Nucleus accumbens (tissue), 56 donors: ENCODE results near the gene RNF215.

Experiments
- DNase-seq, 56 donors: peaks; one replicate each; lab custom pipeline; 2025; lab: John Stamatoyannopoulos, UW

Gene RNF215

DNA sequence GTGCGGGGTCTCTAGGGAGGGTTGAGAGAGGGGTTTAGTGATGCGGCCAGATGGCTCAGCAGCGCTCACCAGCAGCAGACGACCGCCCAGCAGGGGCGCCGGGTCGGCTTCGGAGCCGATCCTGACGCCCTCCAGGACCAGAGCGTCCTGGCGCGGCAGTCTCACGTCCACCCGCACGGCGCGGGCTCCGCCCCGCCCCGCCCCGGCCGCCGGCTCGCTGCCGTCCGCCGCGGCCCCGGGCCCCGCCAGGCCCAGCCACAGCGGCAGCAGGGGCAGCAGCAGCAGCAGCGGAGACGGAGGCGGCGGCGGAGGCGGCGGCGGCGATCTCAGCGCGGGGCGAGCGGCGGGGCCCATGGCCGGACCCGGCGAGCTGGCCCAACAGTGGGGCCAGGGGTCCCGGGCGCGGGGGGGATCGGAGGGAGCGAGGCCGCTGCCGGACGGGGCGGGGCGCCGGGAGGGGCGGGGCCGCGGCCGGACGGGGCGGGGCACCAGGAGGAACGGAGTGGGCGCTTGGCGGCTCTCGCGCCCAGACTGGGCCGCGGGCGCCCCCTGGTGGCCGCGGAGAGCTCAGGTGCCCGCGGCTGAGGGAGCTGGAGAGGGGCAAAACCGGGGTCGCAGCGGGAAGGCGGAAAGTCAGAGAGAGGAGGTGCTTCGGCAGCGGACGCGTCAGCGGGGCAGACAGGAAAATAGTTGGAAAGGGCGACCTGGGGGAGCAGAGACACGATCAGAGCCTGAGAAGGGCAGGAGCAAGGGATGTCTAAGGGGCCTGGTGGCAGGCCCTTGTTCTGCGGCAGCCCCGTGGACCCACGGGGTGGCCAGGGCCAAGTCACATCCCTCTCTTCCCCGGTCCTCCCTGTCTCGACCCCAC is at the start of gene RNF215:
TSS of gene RNF215 (minus strand) at position 452 of the 868 bp plus-strand sequence. CDS start at position 354, 98 bp downstream.
- DNase-seq: peak in 54 of 56 donors; percentile 22 to 88 (median 67)

DNA sequence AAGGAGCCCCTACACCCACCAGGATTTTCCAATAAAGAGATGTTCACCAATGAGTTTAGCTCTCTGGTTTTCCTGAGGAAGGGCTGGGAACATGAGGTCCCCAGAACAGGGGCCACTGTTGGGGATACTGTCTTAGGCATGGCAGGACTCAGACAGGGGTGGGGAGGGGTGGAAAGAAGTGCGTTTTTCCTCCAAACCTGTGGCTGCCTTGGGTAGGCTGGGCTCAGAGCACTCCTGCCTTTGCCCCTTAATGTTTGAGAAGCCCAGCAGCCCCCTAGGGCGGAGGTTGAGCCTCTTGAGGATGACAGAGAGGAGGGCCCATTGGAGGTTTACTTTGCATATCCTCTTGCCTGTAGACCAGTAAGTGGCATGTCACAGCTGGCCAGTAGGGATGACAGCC is 49.0 kb upstream of the RNF215 start:
- DNase-seq: no peak

DNA sequence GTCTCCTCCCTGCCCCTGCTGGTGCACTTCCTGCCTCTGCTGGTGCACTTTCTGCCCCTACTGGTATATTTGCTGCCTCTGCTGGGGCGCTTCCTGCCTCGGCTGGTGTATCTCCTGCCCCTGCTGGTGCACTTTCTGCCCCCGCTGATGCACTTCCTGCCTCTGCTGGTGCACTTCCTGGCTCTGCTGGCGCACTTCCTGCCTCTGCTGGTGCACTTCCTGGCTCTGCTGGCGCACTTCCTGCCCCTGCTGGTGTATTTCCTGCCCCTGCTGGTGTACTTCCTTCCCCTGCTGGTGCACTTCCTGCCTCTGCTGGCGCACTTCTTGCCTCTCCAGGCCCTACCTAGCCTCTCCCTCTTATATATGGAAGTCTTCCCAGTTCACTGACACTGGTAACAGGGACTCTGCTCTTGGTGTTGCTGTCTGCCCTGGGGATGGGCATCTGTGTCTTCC is 48.5 kb upstream of the RNF215 start:
- no peak for DNase-seq

DNA sequence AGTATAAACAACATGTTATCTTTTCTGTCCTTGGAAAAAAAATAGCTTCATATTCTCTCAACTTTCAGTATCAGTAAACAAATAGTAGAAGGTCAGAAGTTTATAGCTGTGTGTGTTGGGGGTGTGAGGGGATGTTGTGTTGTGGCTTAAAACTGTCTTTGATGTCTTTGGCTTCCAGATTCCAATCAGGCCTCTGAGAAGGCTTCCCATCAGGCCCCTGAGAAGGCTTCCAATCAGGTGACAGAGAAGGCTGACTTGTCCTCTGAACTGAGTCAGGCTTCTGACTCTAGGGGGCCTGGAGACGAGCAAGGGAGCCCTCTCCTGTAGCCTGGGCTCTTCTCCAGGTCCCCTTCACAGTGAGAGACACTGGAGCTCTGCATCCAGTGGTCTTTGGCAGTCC is 47.6 kb upstream of the RNF215 start:
- DNase-seq: no peak

DNA sequence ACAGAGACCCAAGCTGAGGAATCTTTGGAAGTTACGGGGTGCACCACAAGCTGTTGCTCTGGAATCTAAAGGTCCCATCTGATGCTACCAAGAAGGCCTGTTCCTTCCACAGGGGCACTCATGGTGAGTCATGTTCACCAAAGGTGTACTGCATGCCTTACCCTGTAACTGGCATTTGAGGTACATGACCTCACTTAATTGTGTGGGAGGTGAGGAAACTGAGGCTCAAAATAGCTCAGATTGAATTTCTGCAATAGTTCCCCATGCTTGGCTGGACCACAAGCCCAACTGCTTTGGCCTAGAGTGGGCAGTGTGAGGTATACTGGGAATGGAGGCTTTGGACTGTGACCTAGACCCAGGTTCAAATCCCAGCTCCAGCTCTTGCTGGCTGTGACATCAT is 46.6 kb upstream of the RNF215 start:
- no peak for DNase-seq

DNA sequence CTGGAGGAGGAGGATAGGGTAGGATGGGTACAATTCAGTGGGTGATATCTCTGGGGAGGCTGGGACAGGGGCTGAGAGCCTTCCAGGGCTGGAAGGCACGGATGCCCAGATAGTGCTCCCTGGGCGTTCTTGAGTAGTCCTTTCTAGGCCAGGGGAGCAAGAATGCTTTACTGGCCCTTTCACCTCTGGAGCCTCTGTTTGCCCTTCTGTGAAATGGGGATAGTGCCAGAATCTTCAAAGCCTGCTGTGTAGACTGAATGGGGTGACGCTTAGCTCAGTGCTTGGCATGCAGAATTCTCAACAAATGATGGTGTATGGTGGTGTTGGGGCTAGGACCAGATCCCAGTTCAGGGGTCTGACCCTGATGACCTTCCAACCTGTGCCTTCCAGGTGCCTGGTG is 46.0 kb upstream of the RNF215 start:
- no peak for DNase-seq

DNA sequence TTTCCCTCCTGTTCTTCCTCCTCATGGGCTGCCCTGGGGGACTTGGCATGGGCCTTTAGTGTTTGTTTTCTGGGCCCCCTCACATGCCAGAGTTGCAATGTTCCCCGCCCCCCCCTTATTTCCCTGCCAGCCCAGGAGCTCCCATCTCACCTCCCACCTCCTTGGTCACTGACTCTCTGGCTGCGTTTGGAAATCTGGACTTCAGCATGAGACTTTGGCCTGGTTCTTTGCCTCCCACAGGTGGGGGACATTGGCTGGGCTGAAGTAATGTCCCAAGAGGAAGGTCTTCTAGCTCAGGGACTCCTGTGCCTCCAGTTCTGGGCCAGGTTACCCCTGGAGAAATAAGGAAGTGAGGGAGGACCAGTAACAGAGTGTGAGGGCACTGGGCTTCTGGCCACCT is 45.3 kb upstream of the RNF215 start:
- no peak for DNase-seq

DNA sequence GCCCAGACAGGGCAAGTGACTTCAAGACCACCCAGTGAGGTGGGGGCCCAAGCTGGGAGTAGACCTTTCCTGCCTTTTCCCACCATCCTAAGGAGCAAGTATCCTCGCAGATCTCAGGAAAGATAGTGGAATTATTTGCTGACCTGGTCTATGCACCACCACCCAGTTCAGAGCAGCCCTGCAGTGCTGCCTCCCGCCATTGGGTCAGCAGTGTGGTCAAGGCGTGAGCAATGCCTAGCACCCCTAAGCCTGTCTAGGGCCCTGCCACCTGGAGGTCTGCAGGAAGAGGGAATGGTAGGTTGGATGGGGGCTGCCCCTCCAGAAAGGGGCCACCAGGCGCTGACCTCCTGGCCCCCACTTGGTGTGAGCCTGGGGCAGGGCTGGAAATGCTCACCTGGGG is 44.9 kb upstream of the RNF215 start:
- DNase-seq: no peak

DNA sequence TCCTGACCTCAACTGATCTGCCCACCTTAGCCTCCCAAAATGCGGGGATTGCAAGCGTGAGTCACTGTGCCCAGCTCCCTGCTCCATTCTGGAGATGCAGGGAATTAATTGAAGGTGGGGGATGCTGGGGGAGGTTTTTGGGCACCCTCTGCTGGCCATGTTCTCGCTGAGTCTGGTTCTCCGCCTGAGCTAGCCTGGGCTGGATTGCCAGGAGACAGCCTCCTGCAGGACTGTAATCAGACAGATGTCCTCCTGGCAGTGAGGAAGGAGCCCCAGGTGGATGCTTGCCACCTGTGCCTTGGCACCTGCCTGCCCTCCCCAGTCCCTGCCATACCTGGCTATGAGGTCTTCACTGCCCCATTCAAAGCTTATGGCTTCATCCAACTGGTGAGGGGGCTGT is 43.7 kb upstream of the RNF215 start:
- no peak for DNase-seq

DNA sequence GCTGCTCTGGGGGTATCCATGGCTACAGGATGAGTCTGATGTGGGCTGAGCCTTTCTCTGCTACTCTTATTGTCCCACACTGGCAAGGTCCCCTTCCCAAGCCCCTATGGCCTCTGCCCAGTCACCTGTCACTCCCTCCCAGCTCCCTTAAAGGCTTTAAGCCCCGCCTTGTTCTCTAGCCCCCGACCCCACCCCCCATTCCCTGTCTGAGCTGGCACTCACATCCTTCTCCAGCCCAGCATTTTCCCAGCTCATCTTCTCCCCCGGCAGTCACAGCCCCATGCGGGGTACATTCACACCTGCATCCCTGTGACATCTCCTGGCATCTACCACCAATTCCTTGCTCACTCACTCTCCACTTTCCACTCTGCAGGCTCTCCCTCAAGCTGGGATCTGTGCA is 42.7 kb upstream of the RNF215 start:
- DNase-seq: no peak

DNA sequence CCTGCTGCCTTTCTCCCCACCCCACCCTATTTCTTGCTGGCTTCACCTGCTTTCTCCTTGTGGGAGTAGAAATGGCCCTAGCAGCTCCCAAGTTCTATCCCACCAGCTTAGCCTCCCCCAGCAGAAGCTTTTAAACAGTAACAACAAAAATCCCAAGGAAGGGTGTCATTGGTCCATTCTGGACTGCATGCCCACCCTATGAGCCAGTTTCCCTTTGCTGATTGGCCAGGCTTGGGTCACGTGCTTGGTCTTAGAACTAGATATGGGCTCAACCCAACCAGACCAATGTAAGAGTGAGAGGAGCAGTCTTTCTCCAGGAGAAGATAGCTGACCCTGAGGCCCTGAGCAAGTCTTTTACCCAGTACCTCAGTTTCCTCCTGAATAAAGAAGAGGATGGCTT is 40.7 kb upstream of the RNF215 start:
- no peak for DNase-seq

DNA sequence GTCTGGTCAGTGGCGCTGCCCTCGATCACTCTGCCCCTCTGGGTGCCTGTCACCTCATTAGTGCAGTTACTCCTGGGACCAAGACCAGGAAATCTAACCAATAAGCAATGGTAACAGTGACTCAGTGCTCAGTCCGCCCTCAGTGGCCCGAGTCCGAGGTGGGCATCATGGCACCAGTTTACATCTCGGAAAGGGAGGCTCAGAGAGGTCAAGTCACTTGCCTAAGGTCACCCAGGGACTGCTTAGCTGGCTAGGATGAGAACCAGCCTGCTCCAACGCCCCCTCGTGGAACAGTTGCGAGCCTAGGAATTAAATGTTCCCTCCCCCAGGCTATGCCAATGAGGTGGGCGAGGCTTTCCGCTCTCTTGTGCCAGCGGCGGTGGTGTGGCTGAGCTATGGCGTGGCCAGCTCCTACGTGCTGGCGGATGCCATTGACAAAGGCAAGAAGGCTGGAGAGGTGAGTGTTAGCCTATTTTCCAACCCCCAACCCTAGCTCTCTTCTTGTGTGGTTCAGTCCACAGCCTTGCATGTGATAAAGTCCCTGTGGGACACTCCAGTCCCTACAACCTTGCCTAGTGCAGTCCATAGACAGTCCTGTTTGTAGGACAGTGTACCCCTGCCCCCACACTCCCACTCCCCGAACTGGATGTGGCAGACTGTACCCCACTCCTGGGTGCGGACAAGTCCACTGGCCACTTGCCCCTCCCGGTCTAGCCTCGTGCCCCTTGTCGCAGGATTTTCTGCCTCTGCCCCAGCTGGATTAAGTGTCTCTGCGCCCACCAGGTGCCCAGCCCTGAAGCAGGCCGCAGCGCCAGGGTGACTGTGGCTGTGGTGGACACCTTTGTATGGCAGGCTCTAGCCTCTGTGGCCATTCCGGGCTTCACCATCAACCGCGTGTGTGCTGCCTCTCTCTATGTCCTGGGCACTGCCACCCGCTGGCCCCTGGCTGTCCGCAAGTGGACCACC is 39.5 kb upstream of the RNF215 start:
- peak in 49 of 56 donors; percentile 16 to 82 (median 47) for DNase-seq

DNA sequence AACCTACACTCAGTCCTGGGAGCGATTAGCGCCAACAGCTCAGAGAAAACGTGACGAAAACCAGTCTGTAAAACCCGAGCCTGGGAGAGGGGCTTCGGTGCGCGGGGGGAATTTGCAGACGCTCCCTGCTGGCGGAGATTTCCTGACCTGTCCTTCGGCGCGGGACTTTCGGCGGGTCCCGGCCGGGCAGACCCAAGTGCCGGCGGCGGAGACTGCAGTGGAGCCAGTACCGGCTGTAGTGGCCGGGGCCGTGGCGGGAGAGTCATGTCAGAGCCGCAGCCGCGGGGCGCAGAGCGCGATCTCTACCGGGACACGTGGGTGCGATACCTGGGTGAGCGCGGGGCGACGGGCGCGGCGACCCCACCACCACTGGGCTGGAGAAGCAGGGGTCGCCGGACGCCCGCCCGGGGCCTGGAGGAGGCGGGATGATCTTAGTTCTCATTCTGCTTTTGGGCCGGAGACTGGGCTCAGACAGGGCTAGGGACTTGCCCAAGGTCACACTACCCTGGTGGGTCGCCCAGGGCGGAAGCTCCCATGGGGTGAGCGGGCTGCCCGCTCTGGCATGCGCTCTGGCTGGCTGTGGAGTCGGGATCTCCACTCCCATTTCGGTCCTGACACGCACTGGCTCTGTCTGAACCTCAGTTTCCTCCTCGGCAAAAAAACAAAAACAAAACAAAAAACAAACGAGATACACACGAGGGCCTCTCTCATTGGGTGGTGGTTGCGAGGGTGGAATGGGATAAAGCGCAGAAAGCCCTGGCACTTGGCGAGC is 38.6 kb upstream of the RNF215 start, which contains the start of gene MTFP1:
TSS of gene MTFP1 (plus strand) at position 153 of the 772 bp plus-strand sequence. CDS start at position 265, 112 bp downstream.
- DNase-seq: peak in 38 of 56 donors; percentile 5 to 61 (median 26)

DNA sequence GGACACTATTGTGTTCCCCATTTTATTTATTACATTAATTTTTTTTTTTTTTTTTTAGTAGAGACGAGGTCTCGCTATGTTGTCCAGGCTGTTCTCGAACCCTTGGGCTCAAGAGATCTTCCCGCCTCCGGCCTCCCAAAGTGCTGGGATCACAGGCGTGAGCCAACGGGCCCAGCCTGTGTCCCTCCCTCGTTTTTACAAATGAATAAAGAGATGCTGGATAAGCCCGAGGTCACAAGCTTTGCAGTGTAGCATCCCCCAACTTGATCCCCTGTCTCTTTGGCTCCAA is 38.1 kb upstream of the RNF215 start:
- DNase-seq: no peak

DNA sequence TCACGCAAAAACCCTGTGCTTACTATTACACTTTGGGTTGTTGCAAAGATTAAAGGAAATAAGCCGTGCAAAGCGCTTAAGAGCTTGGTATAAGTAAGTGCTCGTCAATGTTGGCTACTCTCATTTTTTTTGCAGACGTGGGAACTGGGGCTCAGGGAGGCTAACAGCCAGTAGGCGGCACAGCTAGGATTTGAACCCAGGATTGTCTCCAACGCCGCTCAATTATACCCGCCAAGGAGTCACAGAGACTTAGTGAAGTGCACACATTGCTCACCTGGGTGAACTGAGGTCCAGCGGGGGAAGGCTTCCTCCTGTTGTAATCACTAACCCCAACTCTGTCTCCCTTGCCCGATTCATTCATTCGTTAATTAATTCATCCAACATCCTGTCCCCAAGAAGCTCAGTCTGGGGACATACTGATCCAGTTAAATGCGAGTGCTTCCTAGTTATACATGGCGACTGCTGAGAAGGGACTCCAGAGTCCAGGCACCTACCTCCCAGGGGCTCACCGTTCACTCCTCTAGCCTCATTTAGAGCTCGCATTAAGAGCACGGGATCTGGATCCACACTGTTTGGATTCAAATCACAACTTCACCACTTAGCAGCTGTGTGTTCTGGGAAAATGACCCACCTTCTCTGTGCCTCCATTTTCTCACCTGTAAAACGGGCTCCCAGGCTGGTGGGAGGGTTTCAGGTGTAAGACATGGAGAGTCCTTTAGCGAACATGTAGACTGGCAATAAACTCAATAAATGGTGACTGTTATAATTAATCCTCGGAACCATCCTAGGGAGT is 37.5 kb upstream of the RNF215 start:
- DNase-seq: peak in 11 of 56 donors; percentile 20 to 63 (median 45)

DNA sequence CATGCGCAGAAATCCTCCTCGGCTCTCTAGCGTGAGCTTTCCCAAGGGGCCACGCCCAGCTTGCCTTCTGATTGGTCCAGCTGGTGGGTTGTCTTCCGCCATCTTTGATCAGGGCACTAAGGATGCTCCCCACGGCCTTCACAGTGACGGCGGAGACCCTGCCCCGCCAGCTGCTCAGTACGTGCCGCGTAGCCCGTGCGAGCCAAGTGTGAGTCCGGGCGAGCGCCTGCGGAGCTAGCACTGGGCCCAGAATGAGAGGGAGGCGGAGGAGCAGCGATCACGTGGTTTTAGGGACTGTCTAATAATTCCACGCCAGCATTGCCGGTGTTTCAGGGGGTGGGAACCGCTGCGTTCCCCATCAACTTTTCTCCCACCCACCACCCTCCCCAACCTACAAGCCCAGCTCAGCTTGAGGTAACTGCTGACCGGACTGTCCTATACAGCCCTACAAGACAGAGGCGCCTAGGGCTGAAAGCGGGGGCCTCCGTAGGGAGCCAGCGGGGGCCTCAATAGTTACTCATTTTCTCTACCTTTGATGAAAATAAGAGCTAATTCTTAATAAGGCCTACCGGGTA is 36.8 kb upstream of the RNF215 start:
- DNase-seq: peak; percentile 92 to 100 (median 99)

DNA sequence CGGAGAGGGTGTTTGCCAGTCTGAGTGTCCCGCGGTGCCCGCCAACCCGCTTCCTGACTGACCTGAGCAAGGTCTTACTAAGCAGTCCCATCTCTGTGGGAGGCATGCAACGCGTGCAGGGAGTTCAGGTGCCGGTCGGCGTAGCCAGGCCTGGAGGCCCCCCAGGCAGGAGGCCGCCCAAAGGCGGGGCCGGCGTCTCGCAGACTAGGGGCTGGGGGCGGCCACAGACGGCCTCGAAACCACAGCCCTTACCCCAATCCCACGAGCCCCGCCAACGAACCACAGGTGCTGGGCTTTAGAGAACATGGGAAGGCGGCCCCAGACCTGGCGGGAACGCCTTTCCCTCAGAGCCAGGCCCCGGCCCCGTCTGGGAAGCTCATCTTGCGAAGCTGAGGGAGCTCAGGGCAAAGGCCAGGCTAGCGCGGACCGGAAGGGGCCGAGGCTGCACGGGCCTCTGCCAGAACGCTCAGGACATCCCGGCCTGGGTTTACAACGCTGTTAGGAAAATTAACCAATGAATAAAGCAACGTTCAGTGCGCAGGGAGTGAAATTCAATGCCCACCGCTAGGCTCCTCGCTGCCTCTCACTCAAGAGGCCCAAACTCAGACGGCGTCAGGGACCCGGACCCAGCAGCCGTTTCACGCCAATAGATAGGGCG is 36.2 kb upstream of the RNF215 start:
- DNase-seq: peak in 15 of 56 donors; percentile 39 to 81 (median 69)

DNA sequence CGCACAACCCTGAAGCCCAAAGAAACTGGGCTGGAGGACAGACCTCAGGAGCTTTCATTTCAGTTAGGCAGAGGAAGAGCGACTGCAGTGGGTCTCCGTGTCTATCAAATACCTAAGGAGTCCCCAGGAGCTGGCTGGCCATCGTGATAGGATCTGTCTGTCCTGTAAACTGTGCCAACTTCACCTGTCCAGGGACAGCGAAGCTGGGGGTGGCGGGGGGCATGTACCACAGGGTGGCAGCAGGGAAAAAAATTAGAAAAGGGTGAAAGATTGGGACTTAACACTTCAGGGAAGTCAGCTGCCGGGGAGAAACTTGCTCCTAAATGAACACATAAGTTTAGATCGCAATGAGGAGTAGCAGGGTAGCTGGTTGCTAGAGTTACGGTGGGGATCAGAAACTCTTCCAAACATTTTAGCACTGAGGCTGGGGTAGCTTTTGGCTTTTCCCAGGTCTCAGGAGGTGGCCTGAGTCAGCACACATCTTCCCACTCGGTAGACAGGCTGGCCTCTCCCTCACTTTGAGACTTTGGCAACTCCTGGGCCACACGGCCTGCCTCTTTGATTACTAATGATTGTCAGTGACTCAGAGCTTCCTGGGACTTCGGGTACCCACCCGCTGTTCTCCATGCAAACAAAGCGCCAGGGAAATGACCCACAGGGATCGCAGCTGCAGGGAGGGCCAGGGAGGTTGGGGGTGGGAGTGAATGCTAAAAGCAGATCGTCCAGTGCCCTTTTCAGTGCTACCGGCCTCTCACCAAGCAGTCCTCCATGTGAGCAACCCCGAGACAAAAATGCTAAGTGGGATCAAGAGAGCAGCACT is 35.5 kb upstream of the RNF215 start:
- DNase-seq: peak in 47 of 56 donors; percentile 29 to 82 (median 64)
